ENCODE measurements around the gene NTRK1. TPM values are rescaled to one million over a fixed set of nuclear protein-coding genes. Genes with fewer than 3 reads are reported as not detected.

NTRK1 gene
- total RNA-seq, 4 donors from 2014 or later, result 0.11 to 1.2 (median 0.63) TPM

GRCh38 chr1:156921053-156921529 is 60.4 kb downstream of the NTRK1 start:
- no peaks in the 10 kb centered on the region for H3K9me3 ChIP-seq
- WGBS, 2 donors, result 66 to 67% methylated on average over 7 of the region's 7 CpGs
- H3K27ac ChIP-seq, result no peak overlapping the region
- H3K36me3 ChIP-seq, result no peaks in the 10 kb centered on the region
- TF ChIP-seq CTCF (IDR thresholded peaks at IDR 0.05), result no peak
- no peak for TF ChIP-seq POLR2A (IDR thresholded peaks at IDR 0.05)
- peaks cover 15 to 25% of the 10 kb centered on the region in 2 donors for H3K4me1 ChIP-seq
- H3K4me3 ChIP-seq (replicated peaks in 1 of 3), result no peak overlapping the region
- peaks cover 16% of the 10 kb centered on the region for H3K27me3 ChIP-seq
- intact Hi-C loops (cut with DNase I), result loop anchor here (10.0 kb wide), 1 partner anchor 154 kb away; no protein-coding TSS in a partner anchor
- DNase-seq, result no peak

GRCh38 chr1:156922986-156923669 is 62.5 kb downstream of the NTRK1 start:
- H3K4me1 ChIP-seq, result peaks cover 24 to 36% of the 10 kb centered on the region in 2 donors
- intact Hi-C loops (cut with DNase I), result loop anchor here (10.0 kb wide), 1 partner anchor 152 kb away; no protein-coding TSS in a partner anchor

GRCh38 chr1:156923670-156924477 is 63.2 kb downstream of the NTRK1 start:
- H3K27me3 ChIP-seq, result peaks cover 16% of the 10 kb centered on the region
- WGBS, 2 donors, result 6 to 10% methylated on average over 16 to 22 of the region's 64 CpGs
- H3K4me1 ChIP-seq, result peaks cover 24 to 36% of the 10 kb centered on the region in 2 donors
- no peak overlapping the region for H3K4me3 ChIP-seq (replicated peaks in 1 of 3)
- H3K27ac ChIP-seq, result no peak overlapping the region
- intact Hi-C loops (cut with DNase I), result loop anchor here (2.0 to 10.0 kb wide), 2 partner anchors 33 to 151 kb away; no protein-coding TSS in a partner anchor
- no peak for DNase-seq
- TF ChIP-seq CTCF (IDR thresholded peaks at IDR 0.05), result no peak
- TF ChIP-seq POLR2A (IDR thresholded peaks at IDR 0.05), result no peak
- H3K36me3 ChIP-seq, result no peaks in the 10 kb centered on the region
- H3K9me3 ChIP-seq, result no peaks in the 10 kb centered on the region

More at GRCh38 chr1:156922986-156923669, 62.5 kb downstream of the NTRK1 start:
- DNase-seq, result peak; percentile 32 to 35
- Histone ChIP-seq H3K36me3 (no peaks in the 10 kb centered on the region), H3K27me3 (peaks cover 16% of the 10 kb centered on the region), H3K9me3 (no peaks in the 10 kb centered on the region), H3K27ac (no peak overlapping the region), H3K4me3 (replicated peaks in 1 of 3) (no peak overlapping the region)
- 20 to 26% methylated on average over 10 of the region's 11 CpGs for WGBS, 2 donors
- TF ChIP-seq CTCF (IDR thresholded peaks at IDR 0.05) (no peak), POLR2A (IDR thresholded peaks at IDR 0.05) (no peak)

- intact Hi-C loops (cut with DNase I), result loop anchor here (2.0 to 10.0 kb wide), 3 partner anchors 34 to 150 kb away; no protein-coding TSS in a partner anchor
- 55 to 72% methylated on average over 15 to 19 of the region's 22 CpGs for whole genome bisulfite sequencing, 2 donors
- Histone ChIP-seq H3K36me3 (no peaks in the 10 kb centered on the region), H3K27ac (no peak overlapping the region), H3K4me3 (replicated peaks in 1 of 3) (no peak overlapping the region), H3K9me3 (no peaks in the 10 kb centered on the region), H3K4me1 (peaks cover 24 to 36% of the 10 kb centered on the region in 2 donors), H3K27me3 (peaks cover 16% of the 10 kb centered on the region)
- no peak for DNase-seq
- TF ChIP-seq POLR2A (IDR thresholded peaks at IDR 0.05) (no peak), CTCF (IDR thresholded peaks at IDR 0.05) (no peak)
Measured at GRCh38 chr1:156924478-156925153, 64.0 kb downstream of the NTRK1 start.

All from thyroid gland (tissue), 4 donors.